HepG2 (cell line): ENCODE results near the gene C6orf136. TPM values are rescaled to one million over a fixed set of nuclear protein-coding genes. Genes with fewer than 3 reads are reported as not detected.

Experiments used
- HDAC1 ChIP-seq: sonication (generic); formaldehyde crosslinking; IDR thresholded peaks from 2 replicates; pipeline ENCODE4 v1.5.1; 2020; ENCODE audit warnings: mild to moderate bottlenecking, missing genetic modification reagents
- HNF4A ChIP-seq: sonication (generic); formaldehyde crosslinking; IDR thresholded peaks from 2 replicates; pipeline ENCODE4 v1.4.0; 2020; ENCODE audit warnings: missing genetic modification reagents
- MED1 ChIP-seq: sonication (generic); formaldehyde crosslinking; IDR thresholded peaks from 2 replicates; pipeline ENCODE4 v1.4.0; 2020; ENCODE audit warnings: missing genetic modification reagents
- MYC ChIP-seq: sonication (generic); formaldehyde crosslinking; IDR thresholded peaks from 2 replicates; pipeline ENCODE4 v1.9.0; 2021; ENCODE audit warnings: missing genetic modification reagents, borderline replicate concordance
- PAXIP1 ChIP-seq: sonication (generic); formaldehyde crosslinking; conservative IDR thresholded peaks from 2 replicates; pipeline ENCODE4 v1.4.0; 2020; ENCODE audit warnings: mild to moderate bottlenecking, missing genetic modification reagents, moderate library complexity
- POGZ ChIP-seq: sonication (generic); formaldehyde crosslinking; IDR thresholded peaks from 2 replicates; pipeline ENCODE4 v1.4.0; 2020; ENCODE audit warnings: mild to moderate bottlenecking, missing genetic modification reagents
- SAP130 ChIP-seq: IDR thresholded peaks from 2 replicates; pipeline ENCODE4 v1.6.1; 2016; ENCODE audit warnings: low read depth
- ZFY ChIP-seq: sonication (generic); formaldehyde crosslinking; IDR thresholded peaks from 2 replicates; pipeline ENCODE4 v1.4.0; 2020; ENCODE audit warnings: missing genetic modification reagents
- ZMYM2 ChIP-seq: sonication (generic); formaldehyde crosslinking; IDR thresholded peaks from 2 replicates; pipeline ENCODE4 v1.8.0; 2022; ENCODE audit warnings: mild to moderate bottlenecking, missing genetic modification reagents
- ZMYM3 ChIP-seq: sonication (generic); formaldehyde crosslinking; IDR thresholded peaks from 2 replicates; pipeline ENCODE4 v1.5.1; 2020; ENCODE audit warnings: mild to moderate bottlenecking, missing genetic modification reagents
- polyA plus RNA-seq, 8 experiments: library from polyadenylated mRNA; depleted of rRNA in 3 of 8; stranded (reverse) in 7 of 8; unstranded in 1 of 8; fragments of >200 nt; fragmentation: Illumina TruSeq in 4 of 8; extraction: Trizol in 4 of 8; gene quantifications; 2 replicates each; pipeline versions ENCODE4 v1.2.1 to v1.2.3, GENCODE V29; 2011 to 2016; ENCODE audit warnings: low read depth in 4 of 8, missing spikeins in 1 of 8, mixed read lengths in 1 of 8; ENCODE audit not compliant: insufficient read depth in 1 of 8
- total RNA-seq, 5 experiments: library from RNA; depleted of rRNA; stranded (reverse); fragments of >200 nt; fragmentation: Illumina TruSeq; extraction: Trizol; gene quantifications; 2 replicates each; pipeline ENCODE4 v1.2.3, GENCODE V29; 2016; ENCODE audit warnings: low read depth in 1 of 5
- TF ChIP-seq, protein P1 (sequence below): sonication (generic); formaldehyde crosslinking; IDR thresholded peaks from 2 replicates; pipeline ENCODE4 v1.5.1; 2020; ENCODE audit warnings: mild to moderate bottlenecking, missing genetic modification reagents, moderate library complexity
- TF ChIP-seq, protein P2 (sequence below): sonication (generic); formaldehyde crosslinking; IDR thresholded peaks from 2 replicates; pipeline ENCODE4 v1.4.0; 2020; ENCODE audit warnings: missing genetic modification reagents, mild to moderate bottlenecking, borderline replicate concordance
- TF ChIP-seq, protein P3 (sequence below): sonication (generic); formaldehyde crosslinking; IDR thresholded peaks from 2 replicates; pipeline ENCODE4 v1.4.0; 2020; ENCODE audit warnings: mild to moderate bottlenecking, missing genetic modification reagents, borderline replicate concordance

C6orf136 gene
- total and polyA plus RNA-seq, 2 of the 13 experiments (the other 11 are each of a cell fraction or from before 2014, with no cell fraction given), result 12.0 to 26.2 TPM

DNA sequence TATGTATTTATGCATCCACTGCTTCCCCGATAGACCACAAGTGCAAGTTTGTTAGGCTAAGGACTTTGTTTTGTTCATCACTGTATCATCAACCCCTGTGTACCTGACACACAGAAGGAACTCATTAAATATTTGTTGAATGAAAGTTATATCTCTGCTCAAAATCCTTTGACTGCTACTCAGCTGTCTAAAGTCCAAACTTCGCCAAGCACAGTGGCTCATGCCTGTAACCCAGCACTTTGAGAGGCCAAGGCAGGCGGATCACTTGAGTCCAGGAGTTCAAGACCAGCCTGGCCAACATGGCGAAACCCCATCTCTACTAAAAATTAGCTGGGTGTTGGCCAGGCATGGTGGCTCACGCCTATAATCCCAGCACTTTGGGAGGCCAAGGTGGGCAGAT, 11.0 kb downstream of the C6orf136 start (continued):
- peak; percentile 61 for TF ChIP-seq PAXIP1 (CRISPR knock-in tag)
- 0 out of 2 replicates have a peak, but pooled peaks have one; percentile 25 for TF ChIP-seq MED1 (CRISPR knock-in tag)
- TF ChIP-seq, protein P1, sequence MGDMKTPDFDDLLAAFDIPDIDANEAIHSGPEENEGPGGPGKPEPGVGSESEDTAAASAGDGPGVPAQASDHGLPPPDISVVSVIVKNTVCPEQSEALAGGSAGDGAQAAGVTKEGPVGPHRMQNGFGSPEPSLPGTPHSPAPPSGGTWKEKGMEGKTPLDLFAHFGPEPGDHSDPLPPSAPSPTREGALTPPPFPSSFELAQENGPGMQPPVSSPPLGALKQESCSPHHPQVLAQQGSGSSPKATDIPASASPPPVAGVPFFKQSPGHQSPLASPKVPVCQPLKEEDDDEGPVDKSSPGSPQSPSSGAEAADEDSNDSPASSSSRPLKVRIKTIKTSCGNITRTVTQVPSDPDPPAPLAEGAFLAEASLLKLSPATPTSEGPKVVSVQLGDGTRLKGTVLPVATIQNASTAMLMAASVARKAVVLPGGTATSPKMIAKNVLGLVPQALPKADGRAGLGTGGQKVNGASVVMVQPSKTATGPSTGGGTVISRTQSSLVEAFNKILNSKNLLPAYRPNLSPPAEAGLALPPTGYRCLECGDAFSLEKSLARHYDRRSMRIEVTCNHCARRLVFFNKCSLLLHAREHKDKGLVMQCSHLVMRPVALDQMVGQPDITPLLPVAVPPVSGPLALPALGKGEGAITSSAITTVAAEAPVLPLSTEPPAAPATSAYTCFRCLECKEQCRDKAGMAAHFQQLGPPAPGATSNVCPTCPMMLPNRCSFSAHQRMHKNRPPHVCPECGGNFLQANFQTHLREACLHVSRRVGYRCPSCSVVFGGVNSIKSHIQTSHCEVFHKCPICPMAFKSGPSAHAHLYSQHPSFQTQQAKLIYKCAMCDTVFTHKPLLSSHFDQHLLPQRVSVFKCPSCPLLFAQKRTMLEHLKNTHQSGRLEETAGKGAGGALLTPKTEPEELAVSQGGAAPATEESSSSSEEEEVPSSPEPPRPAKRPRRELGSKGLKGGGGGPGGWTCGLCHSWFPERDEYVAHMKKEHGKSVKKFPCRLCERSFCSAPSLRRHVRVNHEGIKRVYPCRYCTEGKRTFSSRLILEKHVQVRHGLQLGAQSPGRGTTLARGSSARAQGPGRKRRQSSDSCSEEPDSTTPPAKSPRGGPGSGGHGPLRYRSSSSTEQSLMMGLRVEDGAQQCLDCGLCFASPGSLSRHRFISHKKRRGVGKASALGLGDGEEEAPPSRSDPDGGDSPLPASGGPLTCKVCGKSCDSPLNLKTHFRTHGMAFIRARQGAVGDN, result peak; percentile 46
- TF ChIP-seq HNF4A, result peak; percentile 79
- peak; percentile 66; the same call in 1 of the 2 replicates for TF ChIP-seq ZMYM3
- peak; percentile 65 for TF ChIP-seq ZMYM2 (CRISPR knock-in tag)
- peak; percentile 31; the same call in 1 of the 2 replicates for TF ChIP-seq HDAC1 (CRISPR knock-in tag)
- TF ChIP-seq ZFY, result 0 out of 2 replicates have a peak, but pooled peaks have one; percentile 21
- peak; percentile 17; the same call in 1 of the 2 replicates for TF ChIP-seq MYC (CRISPR knock-in tag)
- TF ChIP-seq, protein P2, sequence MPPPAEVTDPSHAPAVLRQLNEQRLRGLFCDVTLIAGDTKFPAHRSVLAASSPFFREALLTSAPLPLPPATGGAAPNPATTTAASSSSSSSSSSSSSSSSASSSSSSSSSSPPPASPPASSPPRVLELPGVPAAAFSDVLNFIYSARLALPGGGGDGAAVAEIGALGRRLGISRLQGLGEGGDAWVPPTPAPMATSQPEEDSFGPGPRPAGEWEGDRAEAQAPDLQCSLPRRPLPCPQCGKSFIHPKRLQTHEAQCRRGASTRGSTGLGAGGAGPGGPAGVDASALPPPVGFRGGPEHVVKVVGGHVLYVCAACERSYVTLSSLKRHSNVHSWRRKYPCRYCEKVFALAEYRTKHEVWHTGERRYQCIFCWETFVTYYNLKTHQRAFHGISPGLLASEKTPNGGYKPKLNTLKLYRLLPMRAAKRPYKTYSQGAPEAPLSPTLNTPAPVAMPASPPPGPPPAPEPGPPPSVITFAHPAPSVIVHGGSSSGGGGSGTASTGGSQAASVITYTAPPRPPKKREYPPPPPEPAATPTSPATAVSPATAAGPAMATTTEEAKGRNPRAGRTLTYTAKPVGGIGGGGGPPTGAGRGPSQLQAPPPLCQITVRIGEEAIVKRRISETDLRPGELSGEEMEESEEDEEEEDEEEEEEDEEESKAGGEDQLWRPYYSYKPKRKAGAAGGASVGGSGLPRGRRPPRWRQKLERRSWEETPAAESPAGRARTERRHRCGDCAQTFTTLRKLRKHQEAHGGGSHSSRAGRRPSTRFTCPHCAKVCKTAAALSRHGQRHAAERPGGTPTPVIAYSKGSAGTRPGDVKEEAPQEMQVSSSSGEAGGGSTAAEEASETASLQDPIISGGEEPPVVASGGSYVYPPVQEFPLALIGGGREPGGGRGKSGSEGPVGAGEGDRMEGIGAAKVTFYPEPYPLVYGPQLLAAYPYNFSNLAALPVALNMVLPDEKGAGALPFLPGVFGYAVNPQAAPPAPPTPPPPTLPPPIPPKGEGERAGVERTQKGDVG (CRISPR knock-in tag), result peak; percentile 49; the same call in 1 of the 2 replicates
- TF ChIP-seq SAP130 (CRISPR knock-in tag), result 0 out of 2 replicates have a peak, but pooled peaks have one; percentile 17
- TF ChIP-seq POGZ (CRISPR knock-in tag), result 0 out of 2 replicates have a peak, but pooled peaks have one; percentile 14
- TF ChIP-seq, protein P3, sequence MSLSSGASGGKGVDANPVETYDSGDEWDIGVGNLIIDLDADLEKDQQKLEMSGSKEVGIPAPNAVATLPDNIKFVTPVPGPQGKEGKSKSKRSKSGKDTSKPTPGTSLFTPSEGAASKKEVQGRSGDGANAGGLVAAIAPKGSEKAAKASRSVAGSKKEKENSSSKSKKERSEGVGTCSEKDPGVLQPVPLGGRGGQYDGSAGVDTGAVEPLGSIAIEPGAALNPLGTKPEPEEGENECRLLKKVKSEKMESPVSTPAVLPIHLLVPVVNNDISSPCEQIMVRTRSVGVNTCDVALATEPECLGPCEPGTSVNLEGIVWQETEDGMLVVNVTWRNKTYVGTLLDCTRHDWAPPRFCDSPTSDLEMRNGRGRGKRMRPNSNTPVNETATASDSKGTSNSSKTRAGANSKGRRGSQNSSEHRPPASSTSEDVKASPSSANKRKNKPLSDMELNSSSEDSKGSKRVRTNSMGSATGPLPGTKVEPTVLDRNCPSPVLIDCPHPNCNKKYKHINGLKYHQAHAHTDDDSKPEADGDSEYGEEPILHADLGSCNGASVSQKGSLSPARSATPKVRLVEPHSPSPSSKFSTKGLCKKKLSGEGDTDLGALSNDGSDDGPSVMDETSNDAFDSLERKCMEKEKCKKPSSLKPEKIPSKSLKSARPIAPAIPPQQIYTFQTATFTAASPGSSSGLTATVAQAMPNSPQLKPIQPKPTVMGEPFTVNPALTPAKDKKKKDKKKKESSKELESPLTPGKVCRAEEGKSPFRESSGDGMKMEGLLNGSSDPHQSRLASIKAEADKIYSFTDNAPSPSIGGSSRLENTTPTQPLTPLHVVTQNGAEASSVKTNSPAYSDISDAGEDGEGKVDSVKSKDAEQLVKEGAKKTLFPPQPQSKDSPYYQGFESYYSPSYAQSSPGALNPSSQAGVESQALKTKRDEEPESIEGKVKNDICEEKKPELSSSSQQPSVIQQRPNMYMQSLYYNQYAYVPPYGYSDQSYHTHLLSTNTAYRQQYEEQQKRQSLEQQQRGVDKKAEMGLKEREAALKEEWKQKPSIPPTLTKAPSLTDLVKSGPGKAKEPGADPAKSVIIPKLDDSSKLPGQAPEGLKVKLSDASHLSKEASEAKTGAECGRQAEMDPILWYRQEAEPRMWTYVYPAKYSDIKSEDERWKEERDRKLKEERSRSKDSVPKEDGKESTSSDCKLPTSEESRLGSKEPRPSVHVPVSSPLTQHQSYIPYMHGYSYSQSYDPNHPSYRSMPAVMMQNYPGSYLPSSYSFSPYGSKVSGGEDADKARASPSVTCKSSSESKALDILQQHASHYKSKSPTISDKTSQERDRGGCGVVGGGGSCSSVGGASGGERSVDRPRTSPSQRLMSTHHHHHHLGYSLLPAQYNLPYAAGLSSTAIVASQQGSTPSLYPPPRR (CRISPR knock-in tag), result 0 out of 2 replicates have a peak, but pooled peaks have one; percentile 18
